Stimulated activated effector memory CD8-positive, alpha-beta T cell treated with anti-CD3 and anti-CD28 coated beads, Interleukin-12 subunit alpha, Interleukin-12 subunit beta, amount 100 ng/mL, for 72 hours (primary cell): ENCODE measurements around the gene PPIE.

Experiments
- ATAC-seq: fragments of 150-1000 bp; cut with Tn5 transposase; 2 replicates; pipeline ENCODE4 v1.10.0; 2021
- DNase-seq, 2 donors: peaks; one replicate each; pipeline ENCODE4 v3.0.0; 2021 to 2022; ENCODE audit warnings: low spot score in 2 of 2
- H3K27ac Mint-ChIP-seq: one replicate; pipeline ENCODE4 v1.8.0; 2022; ENCODE audit warnings: mild to moderate bottlenecking, mixed read lengths
- H3K36me3 Mint-ChIP-seq: one replicate; pipeline ENCODE4 v1.8.0; 2022; ENCODE audit warnings: mild to moderate bottlenecking, mixed read lengths
- H3K4me1 Mint-ChIP-seq: one replicate; pipeline ENCODE4 v1.8.0; 2022; ENCODE audit warnings: mixed read lengths
- H3K4me3 Mint-ChIP-seq: one replicate; pipeline ENCODE4 v1.8.0; 2022; ENCODE audit warnings: mild to moderate bottlenecking, mixed read lengths
- H3K9me3 Mint-ChIP-seq: one replicate; pipeline ENCODE4 v1.8.0; 2022; ENCODE audit warnings: mixed read lengths

PPIE gene

GRCh38 chr1:39735731-39736130, 3.0 kb upstream of the PPIE start:
- no peak overlapping the region for H3K27ac Mint-ChIP-seq
- H3K36me3 Mint-ChIP-seq: peaks cover 13% of the 10 kb centered on the region
- H3K4me1 Mint-ChIP-seq: peaks cover 38% of the 10 kb centered on the region
- DNase-seq: no peak
- H3K4me3 Mint-ChIP-seq: no peak overlapping the region
- H3K9me3 Mint-ChIP-seq: no peaks in the 10 kb centered on the region
- no peak for ATAC-seq

- DNase-seq (peak in 1 of 2 donors; percentile 59), ATAC-seq (no peak)
- peaks cover 38% of the 10 kb centered on the region for H3K4me1 Mint-ChIP-seq
- H3K9me3 Mint-ChIP-seq: no peaks in the 10 kb centered on the region
- H3K4me3 Mint-ChIP-seq: peak overlapping the region; percentile 89
- peaks cover 32% of the 10 kb centered on the region for H3K36me3 Mint-ChIP-seq
- no peak overlapping the region for H3K27ac Mint-ChIP-seq
These were observed 1.0 kb upstream of the PPIE start for GRCh38 chr1:39737546-39738169.

GRCh38 chr1:39745016-39745670, 6.5 kb downstream of the PPIE start:
- H3K4me1 Mint-ChIP-seq: peaks cover 3% of the 10 kb centered on the region
- DNase-seq (no peak), ATAC-seq (no peak)
- H3K9me3 Mint-ChIP-seq: no peaks in the 10 kb centered on the region
- peaks cover 97% of the 10 kb centered on the region for H3K36me3 Mint-ChIP-seq
- H3K27ac Mint-ChIP-seq: no peak overlapping the region
- H3K4me3 Mint-ChIP-seq: no peak overlapping the region

DNA sequence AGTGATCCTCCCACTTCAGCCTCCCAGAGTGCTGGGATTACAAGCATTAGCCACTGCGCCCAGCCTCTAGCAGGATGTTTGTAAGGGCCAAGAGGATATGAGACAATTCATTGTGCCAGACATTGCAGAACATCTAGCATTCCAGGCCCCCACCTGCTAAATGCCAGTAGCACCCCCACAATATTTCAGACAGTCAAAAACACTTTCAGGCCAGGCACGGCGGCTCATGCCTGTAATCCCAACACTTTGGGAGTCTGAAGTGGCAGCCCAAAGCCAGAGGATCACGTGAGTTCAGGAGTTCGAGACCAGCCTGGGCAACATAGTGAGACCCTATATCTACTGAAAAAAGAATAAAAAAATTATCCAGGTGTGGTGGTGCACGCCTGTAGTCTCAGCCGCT, 12.9 kb downstream of the PPIE start:
- no peak for DNase-seq
- peaks cover 98% of the 10 kb centered on the region for H3K36me3 Mint-ChIP-seq

GRCh38 chr1:39752703-39753102, 14.0 kb downstream of the PPIE start:
- Mint-ChIP-seq H3K36me3 (peaks cover 98% of the 10 kb centered on the region), H3K4me3 (no peak overlapping the region), H3K4me1 (no peaks in the 10 kb centered on the region), H3K9me3 (no peaks in the 10 kb centered on the region), H3K27ac (no peak overlapping the region)
- DNase-seq (no peak), ATAC-seq (no peak)

More for the DNA sequence above, 12.9 kb downstream of the PPIE start:
- H3K4me1 Mint-ChIP-seq: no peaks in the 10 kb centered on the region
- no peak for ATAC-seq
- no peak overlapping the region for H3K4me3 Mint-ChIP-seq
- H3K27ac Mint-ChIP-seq: no peak overlapping the region
- no peaks in the 10 kb centered on the region for H3K9me3 Mint-ChIP-seq

DNA sequence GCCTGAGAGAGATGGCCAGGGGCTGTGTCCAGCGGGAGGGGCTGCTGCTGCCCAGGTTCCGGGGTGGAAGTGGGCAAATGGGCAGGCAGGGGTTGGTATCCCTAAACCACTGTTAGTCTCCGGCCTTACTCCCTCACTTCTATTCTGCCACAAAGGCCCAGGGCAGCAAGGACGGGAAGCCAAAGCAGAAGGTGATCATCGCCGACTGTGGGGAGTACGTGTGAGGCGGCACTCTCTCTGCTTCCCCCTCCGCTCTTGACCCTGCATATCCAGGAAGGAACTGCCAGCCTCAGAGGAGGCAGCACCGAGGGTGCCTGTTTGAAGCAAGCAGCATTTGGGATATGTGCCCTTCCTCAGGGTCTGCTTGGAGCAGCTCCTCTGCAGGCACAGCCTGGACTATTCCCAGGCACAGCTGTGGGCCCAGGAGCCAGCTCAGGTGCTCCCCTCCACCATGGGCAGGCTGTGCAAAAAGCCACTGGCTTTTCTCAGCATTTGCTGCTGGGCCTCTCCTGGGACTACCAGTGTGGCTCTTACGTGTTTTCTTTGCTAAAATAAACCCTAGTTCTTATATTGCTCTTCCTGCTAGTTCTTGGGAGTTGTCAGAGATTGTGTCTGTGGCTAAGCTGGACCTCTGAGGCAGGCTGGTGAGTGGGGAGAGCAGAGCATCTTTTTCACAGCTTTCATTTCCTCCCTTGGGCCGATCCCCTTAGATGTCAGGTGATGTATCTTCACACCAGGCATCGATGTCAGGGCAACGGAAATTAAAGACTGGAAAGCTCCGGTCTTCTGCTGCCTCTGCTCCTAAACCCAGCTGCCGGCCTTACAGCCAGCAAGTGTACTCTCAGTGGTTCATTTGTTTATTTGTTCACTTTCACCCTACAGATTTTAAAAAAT, 14.7 kb downstream of the PPIE start:
- H3K4me3 Mint-ChIP-seq: no peak overlapping the region
- peaks cover 93% of the 10 kb centered on the region for H3K36me3 Mint-ChIP-seq
- ATAC-seq (no peak), DNase-seq (no peak)
- H3K27ac Mint-ChIP-seq: no peak overlapping the region
- no peaks in the 10 kb centered on the region for H3K9me3 Mint-ChIP-seq
- H3K4me1 Mint-ChIP-seq: no peaks in the 10 kb centered on the region

DNA sequence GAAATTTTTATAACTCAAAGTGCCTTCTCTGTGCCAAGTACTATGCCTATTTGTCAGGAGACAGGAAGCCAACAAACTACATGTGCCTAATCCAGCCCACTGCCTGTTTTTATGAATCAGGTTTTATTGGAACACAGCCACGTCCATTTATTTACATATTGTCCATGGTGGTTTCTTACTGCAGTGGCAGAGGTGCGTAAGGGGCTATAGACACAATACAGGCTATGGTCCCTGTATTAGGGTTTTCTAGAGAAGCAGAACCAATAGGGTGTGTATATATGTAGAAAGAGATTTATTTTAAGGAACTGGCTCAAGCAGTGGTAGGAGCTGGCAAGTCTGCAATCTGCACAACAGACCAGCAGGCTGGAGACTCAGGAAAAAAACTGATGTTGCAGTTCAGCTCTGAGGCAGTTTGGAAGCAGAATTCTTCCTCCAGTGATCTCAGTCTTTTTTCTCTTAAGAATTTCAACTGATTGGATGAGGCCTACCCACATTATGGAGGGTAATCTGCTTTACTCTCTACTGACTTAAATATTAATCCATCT, 15.4 kb downstream of the PPIE start:
- Mint-ChIP-seq H3K27ac (no peak overlapping the region), H3K4me3 (no peak overlapping the region), H3K9me3 (no peaks in the 10 kb centered on the region), H3K4me1 (no peaks in the 10 kb centered on the region), H3K36me3 (peaks cover 85% of the 10 kb centered on the region)
- ATAC-seq: no peak
- DNase-seq: no peak

DNA sequence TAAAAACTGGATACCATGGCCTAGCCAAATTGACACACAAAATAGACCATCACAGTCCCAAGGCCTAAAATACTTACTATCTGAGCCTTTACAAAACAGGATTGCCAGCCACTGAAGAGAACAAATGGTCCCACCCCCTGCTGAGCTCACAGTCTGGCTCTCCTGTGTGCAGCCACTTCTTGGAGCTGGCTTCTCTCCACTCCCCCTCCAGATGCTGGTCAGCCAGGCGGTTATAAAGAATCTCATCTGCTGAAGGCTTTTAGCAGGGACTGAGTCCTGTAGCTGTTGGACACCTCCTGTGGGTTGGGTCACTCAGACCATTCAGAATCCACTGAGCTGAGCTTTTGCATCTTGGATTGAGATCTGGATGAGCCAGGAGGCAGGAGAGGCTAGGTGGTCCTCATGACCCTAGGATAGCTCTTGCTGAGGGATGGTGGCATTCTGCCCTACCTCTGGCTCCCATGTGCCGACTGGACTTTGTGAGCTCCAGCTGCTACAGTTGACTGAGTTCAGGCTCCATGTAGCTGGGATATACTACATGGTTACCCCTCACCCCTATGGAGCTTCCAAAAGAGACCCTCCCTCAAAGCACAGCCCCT, 16.3 kb downstream of the PPIE start:
- H3K4me3 Mint-ChIP-seq: no peak overlapping the region
- peaks cover 85% of the 10 kb centered on the region for H3K36me3 Mint-ChIP-seq
- ATAC-seq (no peak), DNase-seq (no peak)
- H3K27ac Mint-ChIP-seq: no peak overlapping the region
- H3K4me1 Mint-ChIP-seq: no peaks in the 10 kb centered on the region
- H3K9me3 Mint-ChIP-seq: no peaks in the 10 kb centered on the region

- peaks cover 77% of the 10 kb centered on the region for H3K36me3 Mint-ChIP-seq
- no peak overlapping the region for H3K4me3 Mint-ChIP-seq
- no peak for DNase-seq
- no peaks in the 10 kb centered on the region for H3K4me1 Mint-ChIP-seq
- H3K9me3 Mint-ChIP-seq: no peaks in the 10 kb centered on the region
- ATAC-seq: no peak
- no peak overlapping the region for H3K27ac Mint-ChIP-seq
These were observed 17.4 kb downstream of the PPIE start for GRCh38 chr1:39755965-39756659.

DNA sequence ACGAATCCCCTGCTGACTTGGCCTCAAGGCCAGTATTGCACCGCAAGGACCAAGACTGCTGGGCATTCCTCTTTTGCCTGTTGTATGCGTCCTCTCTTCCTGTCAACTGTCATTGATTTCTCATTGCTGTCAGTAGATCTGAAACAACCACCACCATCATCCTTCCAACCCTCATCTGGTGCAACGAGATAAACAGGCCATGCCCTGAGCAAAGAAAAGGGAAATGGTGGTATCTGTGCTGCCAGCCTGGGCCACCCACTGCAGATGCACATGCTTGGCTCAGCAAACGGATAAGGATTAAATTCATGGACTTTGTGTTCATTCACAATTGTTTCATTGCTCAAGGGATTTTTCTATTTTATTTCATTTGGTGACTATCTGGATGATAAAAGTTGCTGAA, 18.8 kb downstream of the PPIE start:
- H3K9me3 Mint-ChIP-seq: no peaks in the 10 kb centered on the region
- no peak overlapping the region for H3K4me3 Mint-ChIP-seq
- H3K4me1 Mint-ChIP-seq: no peaks in the 10 kb centered on the region
- no peak for DNase-seq
- ATAC-seq: no peak
- peaks cover 63% of the 10 kb centered on the region for H3K36me3 Mint-ChIP-seq
- no peak overlapping the region for H3K27ac Mint-ChIP-seq

DNA sequence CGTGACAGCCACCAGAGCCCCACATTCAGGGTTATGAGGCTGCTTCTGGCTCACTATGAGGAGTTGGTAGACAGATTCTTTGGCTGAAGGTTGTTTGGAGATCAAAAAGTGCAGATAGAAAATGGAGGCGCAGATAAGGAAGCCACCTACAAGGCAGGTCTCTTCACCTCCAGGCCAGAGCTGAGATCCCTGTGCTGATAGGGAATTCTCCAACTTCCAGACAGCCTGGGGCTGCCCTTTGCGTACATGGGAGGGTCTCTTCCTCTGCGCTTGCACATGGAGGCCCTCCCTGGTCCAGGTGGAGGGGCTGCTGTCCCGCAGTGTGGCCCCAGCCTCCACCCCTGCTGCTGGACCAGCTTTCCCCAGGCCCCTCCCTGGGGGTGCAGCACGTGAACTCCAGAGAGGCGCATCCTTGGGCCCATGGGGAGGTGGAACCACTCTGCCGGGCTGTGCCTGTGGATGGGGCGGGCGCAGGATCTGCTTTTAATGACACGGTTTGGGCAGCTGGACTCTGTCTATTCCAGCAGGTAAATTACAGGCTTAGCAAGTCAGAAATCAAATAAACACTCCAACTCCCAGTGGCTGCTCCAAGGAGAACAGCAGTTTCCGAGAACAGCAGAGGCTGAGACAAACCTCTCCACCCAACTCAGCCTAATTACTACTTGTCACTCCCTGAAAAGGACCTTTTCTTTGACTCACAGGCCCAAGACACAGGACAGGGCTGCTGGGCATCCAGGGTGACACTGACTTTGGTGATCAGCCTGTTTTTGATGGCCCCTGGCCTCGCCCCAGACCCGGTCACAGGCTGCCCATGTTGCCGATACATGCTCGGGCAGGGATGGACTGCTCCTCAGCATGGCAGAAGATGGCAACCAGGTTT, 20.1 kb downstream of the PPIE start:
- H3K9me3 Mint-ChIP-seq: no peaks in the 10 kb centered on the region
- H3K4me3 Mint-ChIP-seq: no peak overlapping the region
- no peaks in the 10 kb centered on the region for H3K4me1 Mint-ChIP-seq
- peaks cover 50% of the 10 kb centered on the region for H3K36me3 Mint-ChIP-seq
- DNase-seq: no peak
- no peak for ATAC-seq
- H3K27ac Mint-ChIP-seq: peak overlapping the region; percentile 11

- no peak overlapping the region for H3K27ac Mint-ChIP-seq
- H3K4me1 Mint-ChIP-seq: no peaks in the 10 kb centered on the region
- H3K4me3 Mint-ChIP-seq: no peak overlapping the region
- no peaks in the 10 kb centered on the region for H3K9me3 Mint-ChIP-seq
- ATAC-seq: no peak
- DNase-seq: no peak
- H3K36me3 Mint-ChIP-seq: peaks cover 45% of the 10 kb centered on the region
These were observed 20.7 kb downstream of the PPIE start for GRCh38 chr1:39759436-39759726.

- Mint-ChIP-seq H3K4me3 (no peak overlapping the region), H3K9me3 (no peaks in the 10 kb centered on the region), H3K27ac (no peak overlapping the region), H3K36me3 (peaks cover 35% of the 10 kb centered on the region), H3K4me1 (no peaks in the 10 kb centered on the region)
- DNase-seq (no peak), ATAC-seq (peak; percentile 22)
These were observed 21.7 kb downstream of the PPIE start for GRCh38 chr1:39760074-39761008.
